Colonic mucosa (tissue), 4 donors: ENCODE results near the gene LMCD1. TPM values are rescaled to one million over a fixed set of nuclear protein-coding genes. Genes with fewer than 3 reads are reported as not detected.

ENCODE experiments used
- DNase-seq: peaks from one replicate; pipeline ENCODE4 v3.0.0-alpha.2; 2020
- H3K27ac ChIP-seq: fragments of 200-600 bp; one replicate; pipeline ENCODE4 v1.8.0; 2021
- H3K27me3 ChIP-seq: fragments of 200-600 bp; one replicate; pipeline ENCODE4 v1.8.0; 2021
- H3K36me3 ChIP-seq: fragments of 200-600 bp; one replicate; pipeline ENCODE4 v1.8.0; 2021
- H3K4me1 ChIP-seq: fragments of 200-600 bp; one replicate; pipeline ENCODE4 v1.8.0; 2021; ENCODE audit warnings: mild to moderate bottlenecking
- H3K4me3 ChIP-seq: fragments of 200-600 bp; one replicate; pipeline ENCODE4 v1.8.0; 2021
- H3K9ac ChIP-seq, 2 donors: one replicate each; pipeline ENCODE4 v1.7.0; 2013; ENCODE audit warnings: control low read depth in 2 of 2, low read depth in 2 of 2, low read length in 2 of 2
- H3K9me3 ChIP-seq: fragments of 200-600 bp; one replicate; pipeline ENCODE4 v1.8.0; 2021
- intact Hi-C: fragments of 100-400 bp; cut with DNase I; formaldehyde crosslinking; loops from one replicate; pipeline ENCODE4 v1.14.1; 2022
- total RNA-seq, 2 donors: library from RNA; stranded (reverse); fragmentation: NEBNext Ultra II Directional in 1 of 2; extraction: Animal tissue kit (Norgen Biotek cat#: 25700) in 1 of 2; gene quantifications; one replicate each; pipeline ENCODE4 v1.2.1, GENCODE V29; 2021
- TF ChIP-seq, protein P1 (sequence below): fragments of 200-600 bp; IDR thresholded peaks from one replicate; pipeline ENCODE4 v1.8.0; 2022; ENCODE audit warnings: antibody characterized with exemption, mild to moderate bottlenecking
- donor health status: healthy.
- donor health status: DM: no; HTN: no; CAD: no.
- donor health status: DM: no; HTN: no; CAD: no.

LMCD1 gene
- total RNA-seq, 2 donors from 2014 or later, result 5.5 to 7.6 TPM

DNA sequence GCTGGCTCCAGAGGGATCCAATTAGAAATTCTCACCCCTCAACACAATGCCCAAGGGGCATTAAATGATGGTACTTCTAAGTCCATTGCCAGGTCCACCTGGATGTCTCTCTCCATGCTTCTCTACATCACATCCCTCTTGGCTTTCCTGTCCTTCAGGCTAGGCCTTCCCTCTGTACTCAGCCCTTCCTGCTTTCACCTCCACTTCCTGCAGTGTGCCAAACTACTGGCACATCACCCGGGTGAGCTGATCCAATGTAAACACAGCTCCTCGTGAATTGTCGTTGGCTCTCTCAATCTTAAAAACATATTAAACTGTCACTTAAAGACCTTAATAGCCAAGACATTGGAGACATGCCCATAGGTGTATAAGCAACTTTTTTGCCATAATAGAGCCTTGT, 4.0 kb downstream of the LMCD1 start:
- Histone ChIP-seq H3K27me3 (no peaks in the 10 kb centered on the region), H3K4me3 (no peak overlapping the region), H3K9ac (no peak overlapping the region), H3K27ac (no peak overlapping the region), H3K9me3 (no peaks in the 10 kb centered on the region), H3K4me1 (no peaks in the 10 kb centered on the region), H3K36me3 (no peaks in the 10 kb centered on the region)
- TF ChIP-seq, protein P1, sequence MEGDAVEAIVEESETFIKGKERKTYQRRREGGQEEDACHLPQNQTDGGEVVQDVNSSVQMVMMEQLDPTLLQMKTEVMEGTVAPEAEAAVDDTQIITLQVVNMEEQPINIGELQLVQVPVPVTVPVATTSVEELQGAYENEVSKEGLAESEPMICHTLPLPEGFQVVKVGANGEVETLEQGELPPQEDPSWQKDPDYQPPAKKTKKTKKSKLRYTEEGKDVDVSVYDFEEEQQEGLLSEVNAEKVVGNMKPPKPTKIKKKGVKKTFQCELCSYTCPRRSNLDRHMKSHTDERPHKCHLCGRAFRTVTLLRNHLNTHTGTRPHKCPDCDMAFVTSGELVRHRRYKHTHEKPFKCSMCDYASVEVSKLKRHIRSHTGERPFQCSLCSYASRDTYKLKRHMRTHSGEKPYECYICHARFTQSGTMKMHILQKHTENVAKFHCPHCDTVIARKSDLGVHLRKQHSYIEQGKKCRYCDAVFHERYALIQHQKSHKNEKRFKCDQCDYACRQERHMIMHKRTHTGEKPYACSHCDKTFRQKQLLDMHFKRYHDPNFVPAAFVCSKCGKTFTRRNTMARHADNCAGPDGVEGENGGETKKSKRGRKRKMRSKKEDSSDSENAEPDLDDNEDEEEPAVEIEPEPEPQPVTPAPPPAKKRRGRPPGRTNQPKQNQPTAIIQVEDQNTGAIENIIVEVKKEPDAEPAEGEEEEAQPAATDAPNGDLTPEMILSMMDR, result no peak
- intact Hi-C loops, result loop anchor here (10.0 kb wide), 1 partner anchor 61 kb away; no protein-coding TSS in a partner anchor
- peak; percentile 68 for DNase-seq

DNA sequence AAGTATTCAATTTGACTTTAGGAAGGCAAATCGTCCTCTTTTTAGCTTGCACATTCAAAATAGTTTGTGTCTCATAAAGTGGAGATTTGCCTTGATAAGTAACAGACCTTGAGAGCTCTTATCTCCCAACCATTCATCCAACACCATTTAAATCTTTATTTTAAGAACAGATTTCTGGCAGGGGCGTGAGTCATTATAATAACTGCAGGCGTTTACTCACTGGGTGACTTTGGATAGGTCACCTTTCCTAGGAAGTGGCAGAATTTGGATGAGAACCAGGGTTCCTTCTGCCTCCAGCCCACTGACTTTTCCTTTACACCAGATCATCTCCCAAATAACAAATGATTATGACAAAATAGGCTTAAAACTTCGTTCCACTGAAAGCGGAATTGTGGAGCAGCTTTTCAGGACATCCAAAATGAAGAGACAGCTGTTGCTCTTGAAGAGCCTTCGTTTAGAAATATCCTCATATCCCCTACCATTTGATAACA, 5.0 kb downstream of the LMCD1 start:
- TF ChIP-seq, protein P1, result no peak
- H3K36me3 ChIP-seq, result no peaks in the 10 kb centered on the region
- no peak overlapping the region for H3K27ac ChIP-seq
- DNase-seq, result no peak
- no peaks in the 10 kb centered on the region for H3K9me3 ChIP-seq
- no peaks in the 10 kb centered on the region for H3K4me1 ChIP-seq
- no peak overlapping the region for H3K9ac ChIP-seq
- intact Hi-C loops, result loop anchor here (10.0 kb wide), 1 partner anchor 62 kb away; no protein-coding TSS in a partner anchor
- H3K4me3 ChIP-seq, result no peak overlapping the region
- no peaks in the 10 kb centered on the region for H3K27me3 ChIP-seq

DNA sequence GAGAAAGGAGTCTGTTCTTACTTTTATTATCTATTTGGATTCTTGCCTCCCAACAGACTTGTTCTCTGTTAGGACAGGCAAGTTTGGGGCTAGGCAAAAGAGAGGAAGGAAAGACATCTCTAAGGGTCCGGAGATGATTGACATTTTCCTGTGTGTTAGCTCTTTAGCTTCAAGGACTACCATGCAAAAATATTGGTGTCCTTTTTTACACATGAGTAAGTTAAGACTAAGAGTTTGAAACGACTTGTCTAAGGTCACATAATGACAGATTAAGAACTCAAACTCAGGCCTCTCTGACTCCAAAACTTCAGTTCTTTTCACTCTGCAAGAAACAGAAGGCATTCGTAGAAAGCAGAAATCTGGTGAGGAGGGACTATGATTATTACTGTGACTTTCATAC, 5.9 kb downstream of the LMCD1 start:
- no peak for DNase-seq
- TF ChIP-seq, protein P1, result no peak
- Histone ChIP-seq H3K4me1 (no peaks in the 10 kb centered on the region), H3K27me3 (no peaks in the 10 kb centered on the region), H3K4me3 (no peak overlapping the region), H3K9ac (no peak overlapping the region), H3K27ac (no peak overlapping the region), H3K9me3 (no peaks in the 10 kb centered on the region), H3K36me3 (no peaks in the 10 kb centered on the region)
- intact Hi-C loops, result loop anchor here (10.0 kb wide), 1 partner anchor 63 kb away; no protein-coding TSS in a partner anchor

DNA sequence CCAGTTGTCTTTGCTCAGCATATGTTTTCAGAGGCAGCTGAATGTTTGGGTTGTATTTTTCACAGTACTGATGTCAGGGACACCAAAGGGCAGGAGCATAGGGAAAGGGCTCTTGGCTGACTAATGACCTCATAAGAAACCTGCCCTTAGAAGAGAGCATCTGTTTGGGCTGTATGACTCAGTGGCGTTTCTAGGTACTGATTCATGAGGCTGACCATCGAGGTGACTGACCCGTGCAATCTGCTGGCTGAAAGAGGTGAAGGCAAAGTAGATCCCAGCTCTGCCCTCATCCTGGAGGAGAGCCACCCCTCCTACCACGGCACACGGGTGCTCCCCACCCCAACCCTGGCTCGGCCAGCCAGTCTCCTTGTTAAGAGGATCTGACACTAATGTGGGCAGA, 8.3 kb downstream of the LMCD1 start:
- TF ChIP-seq, protein P1, result no peak
- H3K4me1 ChIP-seq, result no peaks in the 10 kb centered on the region
- intact Hi-C loops, result loop anchor here (10.0 kb wide), 1 partner anchor 65 kb away; no protein-coding TSS in a partner anchor
- no peaks in the 10 kb centered on the region for H3K27me3 ChIP-seq
- H3K27ac ChIP-seq, result no peak overlapping the region
- DNase-seq, result no peak
- H3K9me3 ChIP-seq, result no peaks in the 10 kb centered on the region
- no peak overlapping the region for H3K9ac ChIP-seq
- H3K36me3 ChIP-seq, result no peaks in the 10 kb centered on the region
- no peak overlapping the region for H3K4me3 ChIP-seq

DNA sequence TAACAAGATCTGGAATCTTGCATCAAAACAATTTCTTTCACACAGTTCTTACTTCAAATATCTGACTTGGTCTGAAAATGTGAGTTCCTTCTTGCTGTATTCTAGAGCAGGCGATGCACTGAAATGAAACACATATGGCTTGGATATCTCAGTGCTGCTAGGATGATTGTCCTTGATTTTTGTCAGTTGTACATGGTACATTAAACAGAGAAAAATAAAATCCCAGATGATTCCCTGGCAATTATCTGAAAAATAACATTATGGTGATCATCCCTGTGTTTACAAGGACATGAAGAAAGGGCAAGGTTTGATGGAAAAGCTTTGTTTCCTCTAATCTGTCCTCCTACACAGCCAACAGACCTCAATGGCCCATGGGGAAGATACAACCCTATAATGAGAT, 10.6 kb downstream of the LMCD1 start:
- Histone ChIP-seq H3K27ac (no peak overlapping the region), H3K4me1 (no peaks in the 10 kb centered on the region), H3K9me3 (no peaks in the 10 kb centered on the region), H3K27me3 (no peaks in the 10 kb centered on the region), H3K9ac (no peak overlapping the region), H3K4me3 (no peak overlapping the region), H3K36me3 (no peaks in the 10 kb centered on the region)
- TF ChIP-seq, protein P1, result no peak
- intact Hi-C loops, result no loop called here
- DNase-seq, result no peak
